CD14-positive monocyte (primary cell): Measurements from ENCODE around the gene CWC27. TPM values are rescaled to one million over a fixed set of nuclear protein-coding genes. Genes with fewer than 3 reads are reported as not detected.

ENCODE experiments used
- DNase-seq, 3 donors: peaks; one replicate each; pipeline ENCODE4 v3.0.0-alpha.2; 2011 to 2022
- H2AFZ ChIP-seq: 2 replicates; pipeline ENCODE4 v1.6.0; 2012; ENCODE audit warnings: mild to moderate bottlenecking, low read depth, low read length, inconsistent platforms; ENCODE audit not compliant: insufficient read depth, poor library complexity, severe bottlenecking
- H3K27ac ChIP-seq, 2 donors: 1 replicate in 1 of 2; 2 replicates in 1 of 2; pipeline ENCODE4 v1.5.1; 2012 to 2013; ENCODE audit warnings: low read length in 2 of 2, control low read depth in 1 of 2, inconsistent platforms in 1 of 2, low read depth in 1 of 2, mild to moderate bottlenecking in 1 of 2
- H3K27me3 ChIP-seq, 2 donors: one replicate each; pipeline versions ENCODE4 v1.6.0 to v1.6.1; 2011 to 2013; ENCODE audit warnings: low read length in 2 of 2; ENCODE audit not compliant: control insufficient read depth in 2 of 2, insufficient read depth in 2 of 2
- H3K36me3 ChIP-seq, 2 donors: replicated peaks in 1 of 2; 1 replicate in 1 of 2; 2 replicates in 1 of 2; pipeline versions ENCODE4 v1.5.1 to v1.6.1; 2012 to 2013; ENCODE audit warnings: low read length in 2 of 2, control low read depth in 1 of 2, inconsistent platforms in 1 of 2, mild to moderate bottlenecking in 1 of 2; ENCODE audit not compliant: insufficient read depth in 2 of 2, control insufficient read depth in 1 of 2
- H3K4me1 ChIP-seq, 2 donors: 1 replicate in 1 of 2; 2 replicates in 1 of 2; pipeline versions ENCODE4 v1.5.1 to v1.6.1; 2012 to 2013; ENCODE audit warnings: low read length in 2 of 2, control low read depth in 1 of 2, inconsistent platforms in 1 of 2, mild to moderate bottlenecking in 1 of 2, moderate library complexity in 1 of 2; ENCODE audit not compliant: insufficient read depth in 2 of 2, control insufficient read depth in 1 of 2
- H3K4me2 ChIP-seq: replicated peaks from 2 replicates; pipeline ENCODE3; 2012; ENCODE audit warnings: low read length, moderate library complexity, mild to moderate bottlenecking; ENCODE audit not compliant: poor library complexity, severe bottlenecking; ENCODE audit errors: extremely low read depth
- H3K4me3 ChIP-seq, 3 experiments: fragments of 200-600 bp in 1 of 3; sonication (generic) in 1 of 3; replicated peaks in 1 of 3; 1 replicate in 2 of 3; 2 replicates in 1 of 3; pipeline ENCODE4 v1.5.1; 2011 to 2013; ENCODE audit warnings: low read length in 3 of 3, mild to moderate bottlenecking in 3 of 3, control low read depth in 2 of 3, low read depth in 2 of 3, inconsistent platforms in 1 of 3, moderate library complexity in 1 of 3
- H3K79me2 ChIP-seq: 2 replicates; pipeline ENCODE4 v1.6.0; 2012; ENCODE audit warnings: mild to moderate bottlenecking, control low read depth, inconsistent platforms, low read length, moderate library complexity; ENCODE audit not compliant: insufficient read depth
- H3K9ac ChIP-seq: 2 replicates; pipeline ENCODE4 v1.6.0; 2017; ENCODE audit warnings: low read length, mild to moderate bottlenecking; ENCODE audit not compliant: insufficient read depth, poor library complexity, severe bottlenecking
- H3K9me3 ChIP-seq, 2 donors: replicated peaks in 1 of 2; 1 replicate in 1 of 2; 2 replicates in 1 of 2; pipeline versions ENCODE4 v1.5.1 to v1.6.1; 2012 to 2013; ENCODE audit warnings: low read length in 2 of 2, control low read depth in 1 of 2; ENCODE audit not compliant: control insufficient read depth in 1 of 2, insufficient read depth in 1 of 2
- H4K20me1 ChIP-seq: 2 replicates; pipeline ENCODE4 v1.6.0; 2012; ENCODE audit warnings: mild to moderate bottlenecking, low read length, control low read depth, moderate library complexity; ENCODE audit not compliant: insufficient read depth
- H3K27ac Mint-ChIP-seq, 7 donors: one replicate each; pipeline ENCODE4 v1.8.0; 2020; ENCODE audit warnings: mild to moderate bottlenecking in 7 of 7, mixed read lengths in 7 of 7, moderate library complexity in 6 of 7, inconsistent platforms in 2 of 7
- H3K27me3 Mint-ChIP-seq, 3 donors: one replicate each; pipeline ENCODE4 v1.8.0; 2021 to 2022; ENCODE audit warnings: low read depth in 3 of 3, mild to moderate bottlenecking in 3 of 3, mixed read lengths in 3 of 3, moderate library complexity in 3 of 3, inconsistent platforms in 1 of 3
- H3K36me3 Mint-ChIP-seq, 2 donors: one replicate each; pipeline ENCODE4 v1.8.0; 2020; ENCODE audit warnings: mixed read lengths in 2 of 2, inconsistent platforms in 1 of 2, mild to moderate bottlenecking in 1 of 2
- H3K4me1 Mint-ChIP-seq: one replicate; pipeline ENCODE4 v1.8.0; 2020; ENCODE audit warnings: mild to moderate bottlenecking, mixed read lengths
- H3K4me3 Mint-ChIP-seq, 2 donors: one replicate each; pipeline ENCODE4 v1.8.0; 2020; ENCODE audit warnings: mild to moderate bottlenecking in 2 of 2, mixed read lengths in 2 of 2, moderate library complexity in 1 of 2
- H3K9me3 Mint-ChIP-seq, 7 donors: one replicate each; pipeline ENCODE4 v1.8.0; 2020 to 2022; ENCODE audit warnings: mixed read lengths in 7 of 7, mild to moderate bottlenecking in 6 of 7, moderate library complexity in 6 of 7, inconsistent platforms in 2 of 7
- CTCF ChIP-seq: fragments of 200-600 bp; IDR thresholded peaks from one replicate; pipeline ENCODE4 v1.8.0; 2022; ENCODE audit warnings: antibody characterized with exemption, mild to moderate bottlenecking
- WGBS: methylation state at CpG from one replicate; pipeline ENCODE4 v1.1.5; 2013; ENCODE audit warnings: missing lambda C conversion rate; ENCODE audit not compliant: insufficient coverage; 5-methylcytosine and 5-hydroxymethylcytosine counted together
- intact Hi-C, 2 donors: fragments of 100-400 bp; cut with micrococcal nuclease; formaldehyde crosslinking; loops; one replicate each; pipeline versions ENCODE4 v1.15.0 to v1.15.1; 2023
- polyA plus RNA-seq, 3 donors: library from polyadenylated mRNA; depleted of rRNA in 1 of 3; unstranded in 2 of 3; stranded (reverse) in 1 of 3; fragments of 300-500 nt in 2 of 3; fragments of >200 nt in 1 of 3; fragmentation: Illumina TruSeq in 2 of 3; gene quantifications; 1 replicate in 2 of 3; 2 replicates in 1 of 3; pipeline ENCODE4 v1.2.3, GENCODE V29; 2012 to 2021

Gene CWC27
- polyA plus RNA-seq, 3 donors = 6.6 to 18.9 (median 14.5) TPM

- no peaks in the 10 kb centered on the region for H3K9me3 ChIP-seq
- WGBS = no CpG with 5 or more reads among the region's 3 CpGs
- H3K4me2 ChIP-seq = no peak overlapping the region
- DNase-seq = no peak
- H4K20me1 ChIP-seq = no peaks in the 10 kb centered on the region
- no peak for TF ChIP-seq CTCF
- intact Hi-C loops = loop anchor here in 1 of 2 donors (5.0 kb wide), 1 partner anchor 152 kb away; no protein-coding TSS in a partner anchor
- H3K27ac ChIP-seq = no peak overlapping the region
- peaks cover 21 to 54% of the 10 kb centered on the region in 2 donors for H3K36me3 ChIP-seq
- H2AFZ ChIP-seq = no peak overlapping the region
- no peaks in the 10 kb centered on the region for H3K27me3 Mint-ChIP-seq
- H3K79me2 ChIP-seq = no peaks in the 10 kb centered on the region
- peaks cover 0 to 2% (median 0%) of the 10 kb centered on the region in 7 donors for H3K9me3 Mint-ChIP-seq
- H3K36me3 Mint-ChIP-seq = peaks cover 28 to 36% of the 10 kb centered on the region in 2 donors
- no peak overlapping the region for H3K4me3 ChIP-seq
- peaks cover 10% of the 10 kb centered on the region for H3K4me1 Mint-ChIP-seq
- no peaks in the 10 kb centered on the region for H3K4me1 ChIP-seq
- no peak overlapping the region for H3K9ac ChIP-seq
- H3K27me3 ChIP-seq = no peaks in the 10 kb centered on the region
- H3K27ac Mint-ChIP-seq = no peak overlapping the region
- H3K4me3 Mint-ChIP-seq = no peak overlapping the region
Measured at GRCh38 chr5:64789457-64789856, 20.7 kb downstream of the CWC27 start.

- Histone ChIP-seq H3K4me3 (no peak overlapping the region), H4K20me1 (no peaks in the 10 kb centered on the region), H3K79me2 (no peaks in the 10 kb centered on the region), H3K36me3 (peaks cover 18 to 61% of the 10 kb centered on the region in 2 donors), H3K27ac (no peak overlapping the region), H3K9ac (no peak overlapping the region), H3K4me1 (no peaks in the 10 kb centered on the region), H2AFZ (no peak overlapping the region), H3K4me2 (no peak overlapping the region), H3K9me3 (no peaks in the 10 kb centered on the region), H3K27me3 (no peaks in the 10 kb centered on the region)
- DNase-seq = no peak
- H3K9me3 Mint-ChIP-seq = peaks cover 0 to 2% (median 0%) of the 10 kb centered on the region in 7 donors
- H3K4me1 Mint-ChIP-seq = peaks cover 10% of the 10 kb centered on the region
- peaks cover 28 to 35% of the 10 kb centered on the region in 2 donors for H3K36me3 Mint-ChIP-seq
- no peak overlapping the region for H3K27ac Mint-ChIP-seq
- no peaks in the 10 kb centered on the region for H3K27me3 Mint-ChIP-seq
- no CpG with 5 or more reads among the region's 1 CpG for WGBS
- intact Hi-C loops = no loop called here
- no peak for TF ChIP-seq CTCF
- no peak overlapping the region for H3K4me3 Mint-ChIP-seq
Measured at GRCh38 chr5:64790210-64790609, 21.5 kb downstream of the CWC27 start.
